ENCODE data around the gene KDM2B.
"Not testable (repeated sequence)": the region's sequence is repeated elsewhere in the genome, so short reads cannot be mapped to it uniquely, and the experiment has no call there.

Gene KDM2B

GRCh38 chr12:121388421-121388981 lies 192.3 kb downstream of the KDM2B start:
- no CpG with 5 or more reads among the region's 5 CpGs for WGBS, 2 donors (ENCODE audit: extremely low coverage in 2 of 2, insufficient read length in 2 of 2, insufficient replicate concordance in 1 of 2)
- no peak for DNase-seq (ENCODE audit: low spot score)
- no peak overlapping the region for H3K9ac ChIP-seq (ENCODE audit: low read depth, low read length, poor library complexity)

GRCh38 chr12:121384891-121385290 lies 195.9 kb downstream of the KDM2B start:
- DNase-seq (ENCODE audit: low spot score), result not testable (repeated sequence)

More at GRCh38 chr12:121388421-121388981, 192.3 kb downstream of the KDM2B start:
- H2BK15ac ChIP-seq (ENCODE audit: low read length), result no peak overlapping the region
- H2AK5ac ChIP-seq (ENCODE audit: low read depth, low read length), result no peak overlapping the region
- H4K8ac ChIP-seq (ENCODE audit: low read depth, low read length), result no peak overlapping the region
- H2BK120ac ChIP-seq (ENCODE audit: low read depth, low read length), result no peak overlapping the region
- no peak overlapping the region for H4K91ac ChIP-seq (ENCODE audit: low read depth, low read length, poor library complexity)
- H2AFZ ChIP-seq (ENCODE audit: low read length), result no peak overlapping the region
- H3K79me1 ChIP-seq (ENCODE audit: low read depth, low read length), result no peaks in the 10 kb centered on the region
- H3K23ac ChIP-seq (ENCODE audit: low read depth, low read length, poor library complexity), result no peak overlapping the region
- no peak overlapping the region for H3K4ac ChIP-seq (ENCODE audit: low read length)
- H3K4me1 ChIP-seq (ENCODE audit: control insufficient read depth in 2 of 2, insufficient read depth in 1 of 2, low read depth in 1 of 2, low read length in 2 of 2), result peaks cover 0 to 2% of the 10 kb centered on the region in 2 donors
- H3K27ac ChIP-seq (replicated peaks; ENCODE audit: low read length), result no peak overlapping the region
- H3K36me3 ChIP-seq (replicated peaks in 1 of 2; ENCODE audit: control insufficient read depth in 2 of 2, insufficient read depth in 2 of 2, low read length in 2 of 2), result no peaks in the 10 kb centered on the region
- H2BK12ac ChIP-seq (ENCODE audit: low read length), result no peak overlapping the region
- no peak overlapping the region for H3K14ac ChIP-seq (ENCODE audit: low read length)
- no peak overlapping the region for H3K4me3 ChIP-seq (ENCODE audit: low read length in 2 of 2)
- H2BK5ac ChIP-seq (ENCODE audit: low read length), result no peak overlapping the region
- H3K9me3 ChIP-seq (replicated peaks in 1 of 2; ENCODE audit: control insufficient read depth in 2 of 2, insufficient read depth in 1 of 2, low read depth in 1 of 2, low read length in 2 of 2), result no peaks in the 10 kb centered on the region
- H3K18ac ChIP-seq (ENCODE audit: low read length), result no peak overlapping the region
- no peaks in the 10 kb centered on the region for H3K27me3 ChIP-seq (ENCODE audit: control insufficient read depth in 3 of 3, insufficient read depth in 3 of 3, low read depth in 1 of 3, low read length in 3 of 3)
- H3K4me2 ChIP-seq (ENCODE audit: insufficient read depth, low read length, poor library complexity, severe bottlenecking), result no peak overlapping the region

GRCh38 chr12:121383601-121384021 lies 197.2 kb downstream of the KDM2B start:
- H3K27ac ChIP-seq (replicated peaks; ENCODE audit: low read length), result no peak overlapping the region
- H2AK5ac ChIP-seq (ENCODE audit: low read depth, low read length), result no peak overlapping the region
- H2BK120ac ChIP-seq (ENCODE audit: low read depth, low read length), result no peak overlapping the region
- no peak overlapping the region for H4K91ac ChIP-seq (ENCODE audit: low read depth, low read length, poor library complexity)
- H4K8ac ChIP-seq (ENCODE audit: low read depth, low read length), result no peak overlapping the region
- H3K4me3 ChIP-seq (ENCODE audit: low read length in 2 of 2), result no peak overlapping the region
- DNase-seq (ENCODE audit: low spot score), result no peak
- H3K4me1 ChIP-seq (ENCODE audit: control insufficient read depth in 2 of 2, insufficient read depth in 1 of 2, low read depth in 1 of 2, low read length in 2 of 2), result peaks cover 0 to 2% of the 10 kb centered on the region in 2 donors
- no peak overlapping the region for H2BK12ac ChIP-seq (ENCODE audit: low read length)
- H2AFZ ChIP-seq (ENCODE audit: low read length), result no peak overlapping the region
- no peak overlapping the region for H3K4me2 ChIP-seq (ENCODE audit: insufficient read depth, low read length, poor library complexity, severe bottlenecking)
- H3K9me3 ChIP-seq (replicated peaks in 1 of 2; ENCODE audit: control insufficient read depth in 2 of 2, insufficient read depth in 1 of 2, low read depth in 1 of 2, low read length in 2 of 2), result no peaks in the 10 kb centered on the region
- H3K18ac ChIP-seq (ENCODE audit: low read length), result no peak overlapping the region
- no peak overlapping the region for H3K14ac ChIP-seq (ENCODE audit: low read length)
- no peaks in the 10 kb centered on the region for H3K36me3 ChIP-seq (replicated peaks in 1 of 2; ENCODE audit: control insufficient read depth in 2 of 2, insufficient read depth in 2 of 2, low read length in 2 of 2)
- no peaks in the 10 kb centered on the region for H3K79me1 ChIP-seq (ENCODE audit: low read depth, low read length)
- H3K4ac ChIP-seq (ENCODE audit: low read length), result no peak overlapping the region
- H2BK5ac ChIP-seq (ENCODE audit: low read length), result no peak overlapping the region
- H2BK15ac ChIP-seq (ENCODE audit: low read length), result no peak overlapping the region
- no CpG with 5 or more reads among the region's 9 CpGs for WGBS, 2 donors (ENCODE audit: extremely low coverage in 2 of 2, insufficient read length in 2 of 2, insufficient replicate concordance in 1 of 2)
- H3K27me3 ChIP-seq (ENCODE audit: control insufficient read depth in 3 of 3, insufficient read depth in 3 of 3, low read depth in 1 of 3, low read length in 3 of 3), result no peaks in the 10 kb centered on the region
- no peak overlapping the region for H3K9ac ChIP-seq (ENCODE audit: low read depth, low read length, poor library complexity)
- H3K23ac ChIP-seq (ENCODE audit: low read depth, low read length, poor library complexity), result no peak overlapping the region

More at GRCh38 chr12:121384891-121385290, 195.9 kb downstream of the KDM2B start:
- not testable (repeated sequence) for H2AK5ac ChIP-seq (ENCODE audit: low read depth, low read length); H3K4me1 ChIP-seq (ENCODE audit: control insufficient read depth in 2 of 2, insufficient read depth in 1 of 2, low read depth in 1 of 2, low read length in 2 of 2); H3K14ac ChIP-seq (ENCODE audit: low read length); H3K18ac ChIP-seq (ENCODE audit: low read length); H2AFZ ChIP-seq (ENCODE audit: low read length); H3K23ac ChIP-seq (ENCODE audit: low read depth, low read length, poor library complexity); H2BK120ac ChIP-seq (ENCODE audit: low read depth, low read length); H3K9me3 ChIP-seq (replicated peaks in 1 of 2; ENCODE audit: control insufficient read depth in 2 of 2, insufficient read depth in 1 of 2, low read depth in 1 of 2, low read length in 2 of 2); H3K36me3 ChIP-seq (replicated peaks in 1 of 2; ENCODE audit: control insufficient read depth in 2 of 2, insufficient read depth in 2 of 2, low read length in 2 of 2); H3K27ac ChIP-seq (replicated peaks; ENCODE audit: low read length); H2BK5ac ChIP-seq (ENCODE audit: low read length); H4K91ac ChIP-seq (ENCODE audit: low read depth, low read length, poor library complexity); H3K79me1 ChIP-seq (ENCODE audit: low read depth, low read length); H3K4me3 ChIP-seq (ENCODE audit: low read length in 2 of 2); H2BK12ac ChIP-seq (ENCODE audit: low read length); H2BK15ac ChIP-seq (ENCODE audit: low read length); H3K27me3 ChIP-seq (ENCODE audit: control insufficient read depth in 3 of 3, insufficient read depth in 3 of 3, low read depth in 1 of 3, low read length in 3 of 3); H3K9ac ChIP-seq (ENCODE audit: low read depth, low read length, poor library complexity); H3K4me2 ChIP-seq (ENCODE audit: insufficient read depth, low read length, poor library complexity, severe bottlenecking); H4K8ac ChIP-seq (ENCODE audit: low read depth, low read length); H3K4ac ChIP-seq (ENCODE audit: low read length)
- no CpG with 5 or more reads among the region's 6 CpGs for WGBS, 2 donors (ENCODE audit: extremely low coverage in 2 of 2, insufficient read length in 2 of 2, insufficient replicate concordance in 1 of 2)

- Histone ChIP-seq H3K9ac (ENCODE audit: low read depth, low read length, poor library complexity) (no peak overlapping the region), H2AK5ac (ENCODE audit: low read depth, low read length) (no peak overlapping the region), H3K27ac (replicated peaks; ENCODE audit: low read length) (no peak overlapping the region), H2BK5ac (ENCODE audit: low read length) (no peak overlapping the region), H4K8ac (ENCODE audit: low read depth, low read length) (no peak overlapping the region), H2BK15ac (ENCODE audit: low read length) (no peak overlapping the region), H2AFZ (ENCODE audit: low read length) (no peak overlapping the region), H3K14ac (ENCODE audit: low read length) (no peak overlapping the region), H3K36me3 (replicated peaks in 1 of 2; ENCODE audit: control insufficient read depth in 2 of 2, insufficient read depth in 2 of 2, low read length in 2 of 2) (no peaks in the 10 kb centered on the region), H3K23ac (ENCODE audit: low read depth, low read length, poor library complexity) (no peak overlapping the region), H3K4me2 (ENCODE audit: insufficient read depth, low read length, poor library complexity, severe bottlenecking) (no peak overlapping the region), H3K4me3 (ENCODE audit: low read length in 2 of 2) (no peak overlapping the region), H2BK120ac (ENCODE audit: low read depth, low read length) (no peak overlapping the region), H4K91ac (ENCODE audit: low read depth, low read length, poor library complexity) (no peak overlapping the region), H3K18ac (ENCODE audit: low read length) (no peak overlapping the region), H3K27me3 (ENCODE audit: control insufficient read depth in 3 of 3, insufficient read depth in 3 of 3, low read depth in 1 of 3, low read length in 3 of 3) (no peaks in the 10 kb centered on the region), H3K4me1 (ENCODE audit: control insufficient read depth in 2 of 2, insufficient read depth in 1 of 2, low read depth in 1 of 2, low read length in 2 of 2) (no peaks in the 10 kb centered on the region), H3K9me3 (replicated peaks in 1 of 2; ENCODE audit: control insufficient read depth in 2 of 2, insufficient read depth in 1 of 2, low read depth in 1 of 2, low read length in 2 of 2) (no peaks in the 10 kb centered on the region), H2BK12ac (ENCODE audit: low read length) (no peak overlapping the region), H3K79me1 (ENCODE audit: low read depth, low read length) (no peaks in the 10 kb centered on the region), H3K4ac (ENCODE audit: low read length) (no peak overlapping the region)
- no peak for DNase-seq (ENCODE audit: low spot score)
- WGBS, 2 donors (ENCODE audit: extremely low coverage in 2 of 2, insufficient read length in 2 of 2, insufficient replicate concordance in 1 of 2), result no CpG with 5 or more reads among the region's 10 CpGs
These were observed 200.9 kb downstream of the KDM2B start for GRCh38 chr12:121379945-121380344.

All from neuronal stem cell (in vitro differentiated cells).